Lung (tissue), 12 donors: ENCODE measurements around the gene MTHFR. TPM values are rescaled to one million over a fixed set of nuclear protein-coding genes. Genes with fewer than 3 reads are reported as not detected.

ENCODE experiments used
- ATAC-seq: fragments of 200-7000 bp; cut with Tn5 transposase; one replicate; pipeline ENCODE4 v1.9.1; 2020; ENCODE audit warnings: moderate number of reproducible peaks; ENCODE audit not compliant: insufficient read depth, low FRiP score
- DNase-seq, 3 donors: peaks; one replicate each; pipeline ENCODE4 v3.0.0-alpha.2; 2013 to 2017
- H3K27ac ChIP-seq, 2 donors: one replicate each; pipeline ENCODE4 v1.5.1; 2013; ENCODE audit warnings: mild to moderate bottlenecking in 2 of 2, moderate library complexity in 2 of 2, control low read depth in 1 of 2, inconsistent platforms in 1 of 2, low read depth in 1 of 2, low read length in 1 of 2
- H3K27me3 ChIP-seq, 3 donors: one replicate each; pipeline ENCODE4 v1.5.1; 2013; ENCODE audit warnings: low read length in 2 of 3; ENCODE audit not compliant: control insufficient read depth in 3 of 3, insufficient read depth in 3 of 3
- H3K36me3 ChIP-seq, 4 donors: one replicate each; pipeline ENCODE4 v1.5.1; 2013; ENCODE audit warnings: low read length in 4 of 4, mild to moderate bottlenecking in 1 of 4, moderate library complexity in 1 of 4; ENCODE audit not compliant: control insufficient read depth in 4 of 4, insufficient read depth in 4 of 4
- H3K4me1 ChIP-seq, 5 donors: one replicate each; pipeline ENCODE4 v1.5.1; 2013; ENCODE audit warnings: low read length in 5 of 5, mild to moderate bottlenecking in 2 of 5, moderate library complexity in 1 of 5; ENCODE audit not compliant: control insufficient read depth in 5 of 5, insufficient read depth in 5 of 5
- H3K4me3 ChIP-seq: one replicate; pipeline ENCODE4 v1.5.1; 2013; ENCODE audit warnings: mild to moderate bottlenecking, control low read depth, moderate library complexity
- H3K9ac ChIP-seq, 2 donors: one replicate each; pipeline ENCODE4 v1.5.1; 2013; ENCODE audit warnings: low read length in 2 of 2, control low read depth in 1 of 2; ENCODE audit not compliant: insufficient read depth in 1 of 2
- H3K9me3 ChIP-seq, 4 donors: one replicate each; pipeline ENCODE4 v1.5.1; 2013; ENCODE audit warnings: low read length in 3 of 4, mild to moderate bottlenecking in 1 of 4, moderate library complexity in 1 of 4; ENCODE audit not compliant: control insufficient read depth in 4 of 4, insufficient read depth in 3 of 4
- WGBS, 2 donors: extraction: QIAGEN DNeasy Blood & Tissue Kit; methylation state at CpG; one replicate each; pipeline ENCODE4 v1.1.7; 2013; 5-methylcytosine and 5-hydroxymethylcytosine counted together
- polyA plus RNA-seq, 2 donors: library from polyadenylated mRNA; stranded (reverse); fragments of 200-250 nt; gene quantifications; one replicate each; pipeline ENCODE4 v1.2.1, GENCODE V29; 2013
- total RNA-seq, 2 donors: library from RNA; depleted of rRNA in 1 of 2; stranded (reverse); fragments of >200 nt in 1 of 2; gene quantifications; one replicate each; pipeline ENCODE4 v1.2.1, GENCODE V29; 2014 to 2021
- TF ChIP-seq, protein P1 (sequence below): IDR thresholded peaks from 2 replicates; pipeline ENCODE4 v1.5.1; 2012; ENCODE audit warnings: mild to moderate bottlenecking; ENCODE audit errors: control extremely low read depth, extremely low read depth
- donor health status: control.
- donor health status: control.
- donor health status: Bipolar disorder and iron deficiency.
- donor health status: healthy.
- donor health status: DM: yes; HTN: yes; CAD: no.

MTHFR gene
- total and polyA plus RNA-seq, 4 donors: 20.6 to 61.4 (median 30.0) TPM

DNA sequence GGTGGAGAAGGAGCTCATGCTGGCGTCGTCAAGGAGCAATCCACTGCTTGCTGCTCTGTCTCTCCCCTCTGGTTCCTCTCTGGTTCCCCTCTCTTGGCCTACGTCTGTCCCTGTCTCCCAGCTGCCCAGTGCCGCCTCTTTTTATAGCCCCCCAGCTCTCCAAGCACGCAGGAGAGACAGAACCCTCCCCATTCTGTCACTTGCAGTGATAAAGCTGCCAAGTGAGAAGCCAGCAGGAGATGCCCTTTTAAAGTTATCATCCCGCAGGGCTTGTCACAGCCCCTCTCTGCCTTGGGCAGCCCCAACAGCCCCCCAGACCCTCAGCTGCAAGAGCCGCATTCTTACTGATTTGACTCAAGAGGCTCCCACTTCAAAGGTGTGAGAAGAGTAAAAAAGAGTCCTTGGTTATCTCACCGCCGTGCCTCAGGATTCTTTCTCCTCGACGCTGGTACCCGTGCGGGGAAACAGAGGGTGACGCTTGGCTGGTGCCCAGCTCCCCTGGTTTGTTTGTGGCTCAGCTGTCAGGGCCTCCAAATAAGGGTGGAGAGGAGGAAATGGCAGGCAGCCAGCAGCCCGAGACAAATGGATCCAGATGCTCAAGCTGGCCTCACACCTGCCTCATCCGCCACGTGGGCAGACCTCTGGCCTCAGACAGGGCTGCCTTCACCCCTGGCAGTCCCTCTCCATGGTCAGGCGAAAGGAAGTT, 42.1 kb upstream of the MTHFR start, which contains the start of gene NPPA:
NPPA (minus strand) TSS at position 117 of the 706 bp plus-strand sequence; CDS start at position 18, 99 bp downstream.
- peak in 1 of 3 donors; percentile 15 for DNase-seq
- no peak within 1 kb of the TSS for H3K9ac ChIP-seq
- H3K27me3 ChIP-seq: no peaks in the 10 kb centered on the region
- no peak within 1 kb of the TSS for H3K27ac ChIP-seq
- no peak within 1 kb of the TSS for H3K4me3 ChIP-seq
- no peak for ATAC-seq
- 61 to 62% methylated on average over 18 of the region's 18 CpGs for WGBS, 2 donors
- H3K36me3 ChIP-seq: peaks cover 0 to 21% (median 8%) of the 10 kb centered on the region in 4 donors
- TF ChIP-seq, protein P1, sequence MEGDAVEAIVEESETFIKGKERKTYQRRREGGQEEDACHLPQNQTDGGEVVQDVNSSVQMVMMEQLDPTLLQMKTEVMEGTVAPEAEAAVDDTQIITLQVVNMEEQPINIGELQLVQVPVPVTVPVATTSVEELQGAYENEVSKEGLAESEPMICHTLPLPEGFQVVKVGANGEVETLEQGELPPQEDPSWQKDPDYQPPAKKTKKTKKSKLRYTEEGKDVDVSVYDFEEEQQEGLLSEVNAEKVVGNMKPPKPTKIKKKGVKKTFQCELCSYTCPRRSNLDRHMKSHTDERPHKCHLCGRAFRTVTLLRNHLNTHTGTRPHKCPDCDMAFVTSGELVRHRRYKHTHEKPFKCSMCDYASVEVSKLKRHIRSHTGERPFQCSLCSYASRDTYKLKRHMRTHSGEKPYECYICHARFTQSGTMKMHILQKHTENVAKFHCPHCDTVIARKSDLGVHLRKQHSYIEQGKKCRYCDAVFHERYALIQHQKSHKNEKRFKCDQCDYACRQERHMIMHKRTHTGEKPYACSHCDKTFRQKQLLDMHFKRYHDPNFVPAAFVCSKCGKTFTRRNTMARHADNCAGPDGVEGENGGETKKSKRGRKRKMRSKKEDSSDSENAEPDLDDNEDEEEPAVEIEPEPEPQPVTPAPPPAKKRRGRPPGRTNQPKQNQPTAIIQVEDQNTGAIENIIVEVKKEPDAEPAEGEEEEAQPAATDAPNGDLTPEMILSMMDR: no peak
- peaks cover 0 to 2% (median 0%) of the 10 kb centered on the region in 4 donors for H3K9me3 ChIP-seq
- H3K4me1 ChIP-seq: peaks cover 0 to 2% (median 0%) of the 10 kb centered on the region in 5 donors

DNA sequence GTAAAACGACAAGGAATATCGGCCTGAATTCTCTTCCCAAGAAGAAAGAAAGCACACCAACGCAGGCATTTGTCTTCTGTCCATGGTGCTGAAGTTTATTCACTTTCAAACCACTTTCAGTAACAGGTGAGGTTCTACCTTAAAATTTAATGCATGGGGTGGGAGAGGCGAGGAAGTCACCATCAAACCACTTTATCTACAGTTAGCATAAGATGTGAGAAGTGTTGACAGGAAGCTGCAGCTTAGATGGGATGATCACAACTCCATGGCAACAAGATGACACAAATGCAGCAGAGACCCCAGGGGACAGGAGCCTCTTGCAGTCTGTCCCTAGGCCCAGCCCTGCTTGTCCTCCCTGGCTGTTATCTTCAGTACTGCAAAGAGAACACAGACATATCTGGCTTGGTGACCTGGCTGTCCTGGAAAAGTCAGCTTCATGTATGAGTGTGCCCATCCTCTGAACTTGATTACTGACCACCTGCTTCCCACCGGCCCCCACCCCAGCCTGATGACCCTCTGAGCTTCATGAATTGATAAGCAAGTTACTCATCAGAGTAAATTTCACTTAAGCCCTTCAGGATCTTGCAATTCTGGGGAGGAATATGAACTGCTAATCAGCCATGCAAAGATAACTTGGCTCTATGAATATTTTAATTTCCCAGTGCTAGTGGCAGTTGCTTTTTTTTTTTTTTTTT, 40.0 kb upstream of the MTHFR start:
- Histone ChIP-seq H3K9ac (no peak overlapping the region), H3K9me3 (peaks cover 0 to 2% (median 0%) of the 10 kb centered on the region in 4 donors), H3K27me3 (no peaks in the 10 kb centered on the region), H3K36me3 (peaks cover 0 to 37% (median 13%) of the 10 kb centered on the region in 4 donors), H3K27ac (no peak overlapping the region), H3K4me3 (no peak overlapping the region), H3K4me1 (peaks cover 0 to 15% (median 0%) of the 10 kb centered on the region in 5 donors)
- 73 to 75% methylated on average over 5 of the region's 5 CpGs for WGBS, 2 donors
- ATAC-seq: no peak
- peak in 2 of 3 donors; percentile 46 to 63 for DNase-seq
- TF ChIP-seq, protein P1: no peak

- H3K36me3 ChIP-seq: peaks cover 8 to 65% (median 28%) of the 10 kb centered on the region in 4 donors
- WGBS, 2 donors: 26 to 62% methylated on average over 19 of the region's 19 CpGs
These were observed 36.6 kb upstream of the MTHFR start for GRCh38 chr1:11842154-11843041.

More at GRCh38 chr1:11842154-11843041, 36.6 kb upstream of the MTHFR start:
- Histone ChIP-seq H3K4me3 (no peak overlapping the region), H3K4me1 (peaks cover 0 to 15% (median 0%) of the 10 kb centered on the region in 5 donors), H3K9me3 (no peaks in the 10 kb centered on the region), H3K27ac (no peak overlapping the region), H3K9ac (no peak overlapping the region), H3K27me3 (no peaks in the 10 kb centered on the region)
- TF ChIP-seq, protein P1: no peak
- ATAC-seq: no peak
- DNase-seq: peak; percentile 78 to 83 (median 83)
